Medulla oblongata (tissue), 1 donor: ENCODE data around the gene LIME1.

Experiments
- DNase-seq: peaks from one replicate; pipeline ENCODE4 v3.0.0-alpha.2; 2015; ENCODE audit errors: extremely low spot score

The LIME1 gene, protein sequence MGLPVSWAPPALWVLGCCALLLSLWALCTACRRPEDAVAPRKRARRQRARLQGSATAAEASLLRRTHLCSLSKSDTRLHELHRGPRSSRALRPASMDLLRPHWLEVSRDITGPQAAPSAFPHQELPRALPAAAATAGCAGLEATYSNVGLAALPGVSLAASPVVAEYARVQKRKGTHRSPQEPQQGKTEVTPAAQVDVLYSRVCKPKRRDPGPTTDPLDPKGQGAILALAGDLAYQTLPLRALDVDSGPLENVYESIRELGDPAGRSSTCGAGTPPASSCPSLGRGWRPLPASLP

DNA sequence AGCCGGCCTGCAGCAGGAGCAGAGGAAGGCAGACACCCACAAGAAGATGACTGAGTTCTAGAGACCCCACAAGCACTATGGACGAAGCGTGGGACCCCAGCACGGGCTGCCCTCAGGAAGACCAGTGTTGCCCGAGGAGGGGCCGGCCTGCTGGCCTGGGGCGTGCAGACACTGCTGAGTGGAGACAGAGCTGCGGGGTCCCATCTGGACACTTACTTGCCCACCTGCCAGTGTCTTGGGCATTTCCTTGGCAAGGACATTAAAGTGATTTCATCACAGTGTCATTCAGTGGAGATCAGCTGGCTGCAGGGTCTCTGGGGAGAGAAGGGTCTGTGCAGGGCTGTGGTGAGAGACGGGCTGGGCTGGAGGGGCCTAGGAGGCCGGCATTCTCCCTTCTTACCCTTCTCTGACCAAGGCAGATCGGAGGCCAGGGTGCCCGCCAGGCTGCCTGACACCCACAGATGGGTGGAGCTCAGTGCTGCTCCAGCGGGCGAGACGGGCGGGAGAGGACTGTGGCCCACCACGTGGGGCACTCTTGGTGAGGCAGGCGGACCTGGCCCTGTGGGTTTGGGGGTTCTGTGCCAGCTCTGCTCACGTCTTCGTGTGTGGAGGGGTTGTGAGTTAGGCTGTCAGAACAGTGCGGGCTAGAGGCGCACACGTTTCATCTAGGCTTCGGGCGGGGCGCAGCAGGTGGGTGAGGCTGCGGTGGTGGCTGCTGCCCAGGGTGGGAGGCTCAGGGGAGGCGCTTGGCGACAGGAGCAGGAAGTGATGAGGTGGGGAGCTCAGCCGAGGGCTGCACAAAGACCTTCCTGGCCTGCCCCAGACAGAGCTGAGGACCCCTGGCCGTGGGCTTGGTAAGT lies at the start of gene LIME1:
LIME1 (plus strand) TSS at position 806 of the 860 bp plus-strand sequence. CDS start 886 bp downstream, outside the sequence.
- no peak for DNase-seq

DNA sequence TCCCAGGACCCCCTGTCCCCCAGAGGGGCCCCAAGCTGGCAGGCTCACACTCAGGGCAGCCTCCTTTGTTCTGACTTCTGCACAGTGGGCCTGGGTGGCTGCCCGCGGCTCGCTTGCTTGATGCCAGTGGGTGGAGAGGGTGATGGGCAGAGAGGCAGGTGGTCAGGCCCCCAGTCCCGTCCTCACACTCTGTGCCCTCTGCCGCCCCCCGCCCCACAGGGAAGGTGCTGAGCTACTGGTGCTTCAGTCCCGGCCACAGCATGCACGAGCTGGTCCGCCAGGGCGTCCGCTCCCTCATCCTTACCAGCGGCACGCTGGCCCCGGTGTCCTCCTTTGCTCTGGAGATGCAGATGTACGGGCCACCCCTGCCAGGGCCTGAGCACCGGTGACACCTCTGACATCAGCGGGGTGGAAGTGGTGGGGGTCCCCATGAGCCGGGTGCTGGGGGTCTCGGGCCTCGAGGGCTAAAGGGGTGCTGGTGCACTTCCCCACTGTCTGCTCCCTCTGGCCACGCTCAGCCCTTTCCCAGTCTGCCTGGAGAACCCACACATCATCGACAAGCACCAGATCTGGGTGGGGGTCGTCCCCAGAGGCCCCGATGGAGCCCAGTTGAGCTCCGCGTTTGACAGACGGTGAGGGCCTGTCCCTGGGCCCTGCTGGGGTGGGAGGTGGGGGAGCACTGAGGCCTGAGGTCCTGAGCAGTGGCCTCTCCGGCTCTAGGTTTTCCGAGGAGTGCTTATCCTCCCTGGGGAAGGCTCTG lies 48.9 kb upstream of the LIME1 start:
- no peak for DNase-seq

DNA sequence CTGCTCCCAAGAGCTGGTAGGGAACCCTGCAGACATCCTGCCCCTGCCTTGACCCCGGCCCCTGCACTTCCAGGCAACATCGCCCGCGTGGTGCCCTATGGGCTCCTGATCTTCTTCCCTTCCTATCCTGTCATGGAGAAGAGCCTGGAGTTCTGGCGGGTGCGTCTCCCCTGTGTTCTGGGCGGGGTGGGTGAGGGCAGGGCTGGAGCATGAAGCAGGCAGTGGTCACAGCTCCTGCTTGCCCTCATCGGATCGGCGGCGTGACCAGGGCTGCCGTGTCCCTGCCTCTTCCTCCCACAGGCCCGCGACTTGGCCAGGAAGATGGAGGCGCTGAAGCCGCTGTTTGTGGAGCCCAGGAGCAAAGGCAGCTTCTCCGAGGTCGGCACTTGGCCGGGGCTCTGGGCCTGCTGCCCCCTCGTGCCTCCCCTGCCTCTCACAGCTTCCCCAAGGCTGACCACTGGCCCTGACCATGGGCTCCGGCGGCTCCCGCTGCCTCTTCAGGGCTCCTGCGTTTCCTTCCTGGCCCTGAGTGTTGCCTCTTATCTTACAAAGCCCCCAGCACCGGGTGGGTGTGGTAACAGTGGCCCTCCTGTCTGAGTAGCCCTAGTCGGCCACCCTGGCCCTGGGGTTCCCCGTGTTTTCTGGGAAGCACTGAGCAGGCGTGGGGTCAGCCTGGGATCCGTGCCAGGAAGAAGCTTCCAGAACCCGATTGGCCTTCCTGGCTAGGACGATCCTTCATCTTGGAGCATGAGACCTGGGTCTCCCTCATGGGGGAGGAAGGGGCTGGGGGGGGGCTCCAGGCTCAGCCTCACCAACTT lies 48.0 kb upstream of the LIME1 start:
- no peak for DNase-seq

- DNase-seq: no peak
Observed at GRCh38 chr20:63689046-63690002, 47.1 kb upstream of the LIME1 start.

DNA sequence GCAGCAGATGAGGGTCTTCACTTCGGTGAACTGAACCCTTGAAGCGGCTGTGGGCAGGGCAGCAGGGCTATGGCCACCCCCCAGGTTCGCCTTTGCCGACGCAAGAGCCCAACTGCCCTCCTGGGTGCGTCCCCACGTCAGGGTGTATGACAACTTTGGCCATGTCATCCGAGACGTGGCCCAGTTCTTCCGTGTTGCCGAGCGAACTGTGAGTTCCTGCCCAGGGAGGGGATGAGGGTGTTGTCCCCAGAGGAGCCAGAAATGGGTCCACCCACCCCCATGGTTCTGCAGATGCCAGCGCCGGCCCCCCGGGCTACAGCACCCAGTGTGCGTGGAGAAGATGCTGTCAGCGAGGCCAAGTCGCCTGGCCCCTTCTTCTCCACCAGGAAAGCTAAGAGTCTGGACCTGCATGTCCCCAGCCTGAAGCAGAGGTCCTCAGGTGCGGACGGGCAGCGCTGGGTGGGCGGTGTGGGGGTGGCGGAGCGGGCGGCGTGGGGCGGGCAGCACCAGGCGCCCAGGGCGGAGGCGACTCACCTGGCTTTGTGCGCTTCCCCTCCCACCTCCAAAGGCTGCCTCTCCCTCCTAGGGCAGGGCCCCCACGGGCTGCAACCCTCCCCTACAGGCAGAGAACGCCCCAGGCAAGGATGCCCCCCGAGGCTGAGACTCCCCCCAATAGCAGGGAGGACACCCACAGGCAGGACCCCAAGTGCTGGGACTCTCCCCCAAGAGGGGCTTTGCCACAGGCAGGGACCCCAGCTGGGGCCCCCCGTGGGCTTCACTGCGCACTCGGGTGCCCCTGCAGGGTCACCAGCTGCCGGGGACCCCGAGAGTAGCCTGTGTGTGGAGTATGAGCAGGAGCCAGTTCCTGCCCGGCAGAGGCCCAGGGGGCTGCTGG lies 46.2 kb upstream of the LIME1 start:
- no peak for DNase-seq

GRCh38 chr20:63690898-63691710 lies 45.4 kb upstream of the LIME1 start:
- DNase-seq: no peak

DNA sequence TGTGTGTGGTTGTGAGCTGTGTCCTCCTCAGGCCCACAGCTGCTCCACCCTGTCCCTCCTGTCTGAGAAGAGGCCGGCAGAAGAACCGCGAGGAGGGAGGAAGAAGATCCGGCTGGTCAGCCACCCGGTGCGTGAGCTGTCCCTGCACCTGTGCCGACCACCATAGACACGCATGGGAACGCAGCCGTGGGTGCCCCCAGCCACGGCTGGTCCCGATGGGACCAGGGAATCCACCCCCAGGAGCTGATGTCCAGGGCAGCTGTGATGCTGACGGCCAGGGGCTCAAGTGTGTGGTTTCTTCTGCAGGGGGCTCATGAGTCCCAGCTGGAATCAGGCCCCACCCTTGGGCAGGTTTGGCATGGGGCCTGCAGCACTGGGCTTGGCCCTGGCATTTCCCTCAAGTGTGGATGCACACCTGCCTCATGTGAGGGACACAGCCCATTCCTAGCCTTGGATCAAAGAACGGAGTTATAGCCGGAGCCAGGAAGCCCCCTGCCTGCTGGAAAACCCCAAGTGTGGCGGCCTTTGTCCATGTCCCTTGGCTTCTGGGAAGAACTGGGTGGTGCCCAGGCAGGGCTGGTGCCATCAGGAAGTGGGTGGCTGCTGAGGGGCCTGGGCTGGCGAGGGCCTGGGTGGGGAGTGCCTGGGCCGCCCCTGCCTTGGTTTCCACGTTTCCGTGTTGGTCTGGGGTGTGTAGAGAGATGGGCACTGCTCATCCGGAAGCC lies 44.6 kb upstream of the LIME1 start:
- DNase-seq: no peak

GRCh38 chr20:63692436-63693082 lies 43.9 kb upstream of the LIME1 start:
- no peak for DNase-seq

GRCh38 chr20:63693083-63693732 lies 43.3 kb upstream of the LIME1 start:
- no peak for DNase-seq

GRCh38 chr20:63693733-63694583 lies 42.5 kb upstream of the LIME1 start:
- no peak for DNase-seq

- DNase-seq: no peak
Observed at GRCh38 chr20:63694584-63695423, 41.7 kb upstream of the LIME1 start.

DNA sequence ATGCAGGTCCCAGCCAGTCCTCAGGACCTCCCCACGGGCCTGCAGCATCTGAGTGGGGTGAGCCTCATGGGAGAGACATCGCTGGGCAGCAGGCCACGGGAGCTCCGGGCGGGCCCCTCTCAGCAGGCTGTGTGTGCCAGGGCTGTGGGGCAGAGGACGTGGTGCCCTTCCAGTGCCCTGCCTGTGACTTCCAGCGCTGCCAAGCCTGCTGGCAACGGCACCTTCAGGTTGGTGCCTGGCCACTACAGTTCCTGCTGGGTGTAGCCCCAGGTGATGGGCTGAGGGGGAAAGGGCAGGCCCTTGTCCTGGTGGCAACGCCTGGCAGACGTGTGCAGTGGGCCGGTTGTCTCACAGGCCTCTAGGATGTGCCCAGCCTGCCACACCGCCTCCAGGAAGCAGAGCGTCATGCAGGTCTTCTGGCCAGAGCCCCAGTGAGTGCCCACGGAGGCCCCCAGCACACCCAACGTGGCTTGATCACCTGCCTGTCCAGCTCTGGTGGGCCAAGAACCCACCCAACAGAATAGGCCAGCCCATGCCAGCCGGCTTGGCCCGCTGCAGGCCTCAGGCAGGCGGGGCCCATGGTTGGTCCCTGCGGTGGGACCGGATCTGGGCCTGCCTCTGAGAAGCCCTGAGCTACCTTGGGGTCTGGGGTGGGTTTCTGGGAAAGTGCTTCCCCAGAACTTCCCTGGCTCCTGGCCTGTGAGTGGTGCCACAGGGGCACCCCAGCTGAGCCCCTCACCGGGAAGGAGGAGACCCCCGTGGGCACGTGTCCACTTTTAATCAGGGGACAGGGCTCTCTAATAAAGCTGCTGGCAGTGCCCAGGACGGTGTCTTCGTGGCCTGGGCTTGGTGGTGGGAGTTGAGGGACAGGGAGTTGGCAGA lies 40.8 kb upstream of the LIME1 start:
- DNase-seq: no peak

DNA sequence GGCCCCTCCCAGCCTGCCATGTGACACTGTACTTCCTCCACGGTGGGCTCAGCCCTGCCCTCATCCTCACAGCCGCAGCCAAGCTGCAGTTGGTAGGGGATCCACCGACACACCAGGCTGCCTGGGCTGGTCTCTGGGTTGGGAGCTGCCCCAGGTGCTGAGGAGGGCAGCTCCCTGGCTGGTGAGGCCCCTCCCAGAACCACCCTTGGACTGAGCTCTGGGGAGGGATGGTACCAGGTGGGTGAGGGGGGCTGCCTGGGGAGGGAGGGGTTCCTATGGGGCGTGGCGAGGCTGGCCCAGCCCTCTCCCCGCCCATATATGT lies 40.2 kb upstream of the LIME1 start:
- no peak for DNase-seq
